Activated CD4-positive, alpha-beta T cell treated with anti-CD3 and anti-CD28 coated beads for 1 hour (primary cell): ENCODE measurements around the gene MCTP1.

Source experiments
- DNase-seq: peaks from one replicate; pipeline ENCODE4 v3.0.0-alpha.2; 2020

The MCTP1 gene

DNA sequence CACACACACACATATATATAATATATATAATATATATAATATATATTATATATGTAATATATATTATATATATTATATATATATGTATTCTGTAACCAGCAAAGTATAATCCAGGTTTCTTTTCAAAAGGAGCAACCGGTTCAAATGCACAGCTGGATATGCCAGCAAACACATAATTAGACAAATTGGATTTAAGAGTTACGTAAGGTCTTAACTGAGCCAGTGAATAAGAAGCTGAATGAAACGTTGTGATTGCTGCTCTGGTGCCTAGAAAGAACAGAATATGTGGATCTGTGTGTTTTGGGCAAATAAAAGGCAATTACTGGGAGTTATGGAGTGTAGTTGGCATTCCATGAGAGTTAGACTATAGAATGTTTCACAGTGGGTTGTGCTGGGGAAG is 488.3 kb downstream of the MCTP1 start:
- no peak for DNase-seq

DNA sequence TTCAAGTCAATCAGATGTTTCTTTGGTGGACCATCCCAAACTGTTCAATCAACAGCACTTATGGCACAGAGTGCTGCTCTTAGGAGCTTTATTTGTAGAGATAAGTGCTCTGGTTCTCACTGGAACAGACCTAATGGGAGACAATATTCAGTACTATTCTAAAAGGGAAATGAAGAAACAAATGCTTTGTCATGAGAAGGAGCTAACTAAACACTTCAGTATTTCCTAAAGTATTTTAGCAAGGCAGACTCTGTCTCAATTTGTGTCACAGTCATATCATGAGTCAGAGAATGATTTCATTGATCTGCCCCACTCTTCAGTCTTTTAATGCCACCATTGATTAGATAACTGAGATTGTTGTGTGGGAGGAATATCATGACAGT is 491.1 kb downstream of the MCTP1 start:
- DNase-seq = no peak

DNA sequence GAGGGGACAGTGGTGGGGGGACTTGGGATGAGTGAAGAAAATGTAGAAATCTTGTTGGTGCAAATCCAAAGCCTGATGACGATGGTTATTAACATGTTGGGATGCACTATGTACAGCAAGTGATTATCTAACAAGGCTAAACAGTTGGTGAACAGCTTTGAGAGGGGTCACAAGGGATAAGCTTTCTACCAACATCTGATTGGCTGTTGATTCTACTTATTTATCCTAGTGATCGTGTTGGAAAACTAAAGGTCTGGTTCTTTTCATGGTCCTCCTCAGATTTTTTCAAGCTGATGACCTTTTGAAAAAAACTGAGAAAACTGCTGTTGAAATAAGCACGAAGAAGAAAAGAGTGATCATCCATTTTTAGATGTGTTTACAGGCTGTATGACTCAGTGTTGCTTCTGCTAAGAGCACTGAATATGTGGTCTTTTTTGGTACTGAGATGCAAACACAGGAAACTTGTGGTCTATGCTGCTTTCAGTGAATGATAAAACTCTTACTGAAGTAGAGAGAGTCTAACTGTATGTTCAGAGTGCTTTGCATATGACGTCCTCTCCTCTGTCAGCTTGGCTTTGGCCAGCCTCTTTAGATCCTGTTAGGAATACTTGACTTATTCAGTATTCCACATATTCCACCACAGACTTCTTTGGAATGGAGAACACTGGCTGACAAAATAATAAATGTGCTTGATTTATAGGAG is 491.6 kb downstream of the MCTP1 start:
- DNase-seq = no peak

- DNase-seq = no peak
These were observed 493.1 kb downstream of the MCTP1 start for GRCh38 chr5:94791829-94792228.

- no peak for DNase-seq
These were observed 496.4 kb downstream of the MCTP1 start for GRCh38 chr5:94788527-94788926.

- no peak for DNase-seq
These were observed 500.1 kb downstream of the MCTP1 start for GRCh38 chr5:94784536-94785505.

DNA sequence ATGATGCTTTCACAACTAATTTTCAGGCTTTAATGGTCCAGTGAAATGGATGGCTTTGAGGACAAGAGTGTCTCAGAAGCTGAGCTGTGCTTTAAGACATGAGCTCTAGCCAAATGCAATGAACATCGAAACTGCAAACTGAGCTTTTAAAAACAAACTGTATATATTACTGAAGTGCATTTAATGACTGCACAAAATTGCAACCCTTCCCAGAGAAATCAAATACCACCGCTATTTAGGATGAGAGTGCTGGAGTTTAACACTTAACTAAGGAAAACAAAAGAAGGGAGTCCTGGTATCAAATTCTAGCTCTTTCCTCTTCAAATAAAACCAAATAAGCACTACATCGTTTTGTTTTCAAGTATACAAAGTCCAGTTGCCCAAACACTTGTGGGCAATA is 502.5 kb downstream of the MCTP1 start:
- DNase-seq = no peak

DNA sequence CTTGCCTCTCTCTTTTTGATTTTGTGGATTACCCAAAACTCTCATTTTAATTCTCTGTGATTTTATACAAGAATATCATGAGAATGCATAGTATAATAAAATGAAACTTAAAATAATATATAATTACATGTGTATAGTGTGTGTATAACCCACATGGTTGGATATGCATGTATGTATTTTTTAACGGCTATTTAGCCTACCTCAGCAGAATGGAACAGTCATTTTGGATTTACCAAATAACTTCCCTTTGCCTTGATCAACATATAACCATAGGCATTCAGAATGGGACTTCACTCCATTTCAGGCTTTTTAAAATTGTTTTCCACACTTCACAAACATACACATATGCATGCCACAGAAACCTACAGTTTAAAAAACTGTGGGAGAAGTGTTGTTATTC is 505.2 kb downstream of the MCTP1 start:
- no peak for DNase-seq

DNA sequence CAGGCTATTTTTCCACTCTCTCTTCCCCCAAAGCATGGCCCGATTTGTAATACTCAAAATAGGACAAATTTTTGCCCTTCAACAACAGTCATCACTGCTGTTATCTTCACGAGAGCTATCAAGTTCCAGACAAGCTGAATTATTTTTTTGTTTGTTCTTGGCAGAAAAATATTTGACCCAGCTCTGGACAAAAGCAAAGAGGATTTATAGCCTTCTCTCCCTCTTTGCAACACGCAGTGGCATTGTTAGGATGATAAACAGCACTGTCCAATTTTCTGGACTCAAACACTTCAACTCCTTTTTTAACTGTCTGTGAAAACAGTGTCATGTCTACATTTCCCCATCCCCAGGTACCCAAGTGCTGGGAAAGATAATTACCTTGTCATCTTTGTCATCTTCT is 506.2 kb downstream of the MCTP1 start:
- no peak for DNase-seq

- DNase-seq = no peak
These were observed 506.6 kb downstream of the MCTP1 start for GRCh38 chr5:94778299-94778698.

GRCh38 chr5:94777056-94777880 is 507.6 kb downstream of the MCTP1 start:
- DNase-seq = no peak

GRCh38 chr5:94776167-94776566 is 508.7 kb downstream of the MCTP1 start:
- no peak for DNase-seq

- no peak for DNase-seq
These were observed 509.8 kb downstream of the MCTP1 start for GRCh38 chr5:94775088-94775487.

DNA sequence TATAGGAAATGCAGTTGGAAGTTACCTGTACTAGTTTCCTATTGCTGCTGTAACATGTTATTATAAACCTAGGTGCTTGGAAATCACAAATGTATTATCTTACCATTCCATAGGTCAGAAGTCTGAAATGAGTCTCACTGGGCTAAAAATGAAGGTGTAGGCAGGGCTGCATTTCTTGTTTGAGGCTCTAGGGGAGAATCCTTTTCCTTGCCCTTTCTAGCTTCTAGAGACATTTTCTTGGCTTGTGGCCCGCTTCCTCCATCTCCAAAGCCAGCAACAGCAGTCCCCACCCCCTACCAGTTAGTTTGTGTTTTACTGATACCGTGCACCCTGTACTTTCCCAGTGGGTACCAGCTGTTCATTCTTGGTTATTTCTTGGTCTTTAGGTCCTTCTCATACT is 513.2 kb downstream of the MCTP1 start:
- no peak for DNase-seq

- DNase-seq = no peak
These were observed 514.9 kb downstream of the MCTP1 start for GRCh38 chr5:94769996-94770395.

DNA sequence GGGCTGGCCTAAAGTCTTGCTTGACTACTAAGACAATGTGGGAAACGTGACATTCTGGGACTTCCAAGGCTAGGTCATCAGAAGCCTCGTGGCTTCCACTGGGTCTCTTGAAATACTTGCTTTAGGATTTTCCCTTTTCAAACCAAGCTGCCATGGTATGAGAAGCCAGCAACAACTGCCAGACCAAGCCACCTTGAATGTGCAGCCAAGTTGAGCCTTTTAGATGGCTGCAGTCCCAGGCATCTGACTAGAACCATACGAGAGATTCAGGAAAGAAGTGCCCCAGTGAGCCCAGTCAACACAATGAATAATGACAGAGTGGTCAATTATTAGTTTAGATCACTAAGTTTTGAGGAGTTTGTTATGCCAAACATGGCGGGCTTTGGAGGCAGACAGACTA is 523.1 kb downstream of the MCTP1 start:
- no peak for DNase-seq

GRCh38 chr5:94761055-94761454 is 523.8 kb downstream of the MCTP1 start:
- no peak for DNase-seq

DNA sequence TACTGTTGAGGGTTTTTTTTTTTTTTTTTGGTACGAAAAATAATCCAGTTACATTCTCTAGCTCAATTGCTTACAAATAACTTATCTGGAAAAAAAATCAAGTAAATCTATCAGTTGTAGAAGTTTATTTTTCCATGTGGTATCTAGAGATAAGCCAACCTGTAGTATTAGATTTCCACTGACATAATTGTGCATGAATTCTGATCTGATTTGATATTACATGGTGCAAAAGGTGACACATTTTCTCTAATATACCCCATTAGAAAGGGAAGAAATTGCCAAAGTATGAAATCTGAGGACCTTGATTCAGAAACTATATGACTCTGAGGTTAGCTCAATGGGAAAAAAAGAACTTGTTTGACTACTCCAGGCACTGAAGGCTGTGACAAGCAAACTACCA is 524.9 kb downstream of the MCTP1 start:
- DNase-seq = no peak

- no peak for DNase-seq
These were observed 525.9 kb downstream of the MCTP1 start for GRCh38 chr5:94759022-94759421.

- DNase-seq = no peak
These were observed 530.1 kb downstream of the MCTP1 start for GRCh38 chr5:94754824-94755223.

DNA sequence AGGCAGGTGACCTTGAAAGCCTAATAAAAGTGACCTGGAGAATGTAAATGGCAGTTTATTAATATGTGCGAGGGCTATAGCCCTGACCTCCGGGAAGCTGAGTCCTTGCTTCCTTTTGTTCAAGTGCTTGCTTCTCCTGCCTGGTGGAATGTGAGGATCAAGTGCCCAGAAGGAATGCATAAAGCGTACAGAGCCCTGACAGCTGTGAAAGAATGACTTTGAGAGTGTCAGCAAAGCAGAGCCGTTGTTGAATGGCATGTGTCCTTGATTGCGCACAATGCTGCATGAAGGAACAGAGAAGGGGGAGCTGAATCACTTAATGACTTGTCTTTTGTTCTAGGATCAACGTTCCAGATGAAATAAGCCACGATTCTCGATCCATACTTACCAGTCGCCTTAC is 533.4 kb downstream of the MCTP1 start:
- no peak for DNase-seq

- DNase-seq = no peak
These were observed 534.2 kb downstream of the MCTP1 start for GRCh38 chr5:94750681-94751080.

- no peak for DNase-seq
These were observed 535.9 kb downstream of the MCTP1 start for GRCh38 chr5:94749042-94749441.
